Testis (tissue), 2 donors: ENCODE results near the gene RNASE13.
"Not testable (repeated sequence)": the region's sequence is repeated elsewhere in the genome, so short reads cannot be mapped to it uniquely, and the experiment has no call there.

Experiments used
- CTCF ChIP-seq, 3 experiments: fragments of 450-650 bp in 2 of 3; fragments of 200-600 bp in 1 of 3; sonication (generic) in 1 of 3; IDR thresholded peaks; one replicate each; pipeline ENCODE4 v1.5.1; 2016 to 2019; ENCODE audit warnings: antibody characterized with exemption in 3 of 3, mild to moderate bottlenecking in 2 of 3, moderate library complexity in 1 of 3
- POLR2A ChIP-seq: fragments of 450-650 bp; IDR thresholded peaks from one replicate; pipeline ENCODE4 v1.6.1; 2017; ENCODE audit warnings: antibody characterized with exemption, mild to moderate bottlenecking, moderate library complexity

GRCh38 chr14:20985650-20986049 is 49.0 kb downstream of the RNASE13 start:
- TF ChIP-seq POLR2A; CTCF (IDR thresholded peaks at IDR 0.05): not testable (repeated sequence)
